ENCODE measurements around the gene CFAP20DC.

GRCh38 chr3:59049671-59050331 is at the start of gene CFAP20DC:
- TF ChIP-seq EZH2 (optimal IDR thresholded peaks at IDR 0.05; ENCODE audit: low read depth, low read length) = no peak
- TF ChIP-seq CTCF (IDR thresholded peaks at IDR 0.05; ENCODE audit: low read length) = no peak
